ENCODE results near the gene MGAT2.

The MGAT2 gene

DNA sequence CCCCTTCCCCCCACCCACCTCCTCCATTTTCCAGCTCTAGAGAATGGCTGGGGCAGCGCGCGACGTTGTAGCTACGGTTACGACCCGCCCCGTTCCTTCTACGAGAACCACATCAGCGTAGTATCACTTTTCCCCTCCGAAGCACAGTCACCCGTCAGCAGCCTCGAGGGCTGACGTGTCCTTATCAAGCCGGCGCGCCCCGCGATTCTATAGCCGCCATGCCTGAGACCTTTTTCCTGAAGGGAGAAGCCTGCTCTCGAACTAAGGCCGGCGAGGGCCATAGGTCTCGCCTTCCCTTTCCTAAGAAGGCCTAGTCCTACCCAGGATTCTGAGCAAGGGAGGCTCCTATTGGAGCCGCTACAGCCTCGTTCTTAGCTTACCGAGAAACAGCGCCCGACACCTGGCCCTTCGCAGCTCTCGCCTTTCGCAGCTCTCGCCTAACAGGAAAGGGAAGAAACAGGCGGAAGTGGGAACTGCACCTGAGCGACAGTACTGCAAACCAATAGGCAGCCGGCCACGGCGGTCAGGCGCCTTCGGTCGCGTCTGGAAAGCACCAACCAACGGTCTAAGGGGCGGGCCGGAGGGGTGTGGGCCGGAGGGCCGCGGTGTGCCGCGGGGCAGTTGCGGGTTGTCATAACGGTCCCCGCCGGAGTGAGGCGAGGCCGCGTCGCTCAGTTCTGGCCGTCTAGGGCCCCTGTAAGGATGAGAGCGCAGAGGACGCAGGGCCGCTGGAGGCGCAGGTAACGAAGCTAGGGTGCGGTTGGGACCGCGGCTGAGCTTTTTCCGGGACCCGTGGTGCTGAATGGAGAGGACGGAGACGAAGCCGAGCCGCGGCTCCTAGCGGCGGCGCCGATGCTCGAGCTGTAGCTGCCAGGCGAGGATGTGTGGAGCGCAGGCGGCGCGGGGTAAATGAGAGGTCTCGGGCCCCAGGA is at the start of gene MGAT2, which contains the start of gene RPL36AL:
MGAT2 (plus strand) TSS at position 618 of the 932 bp plus-strand sequence. CDS start 470 bp downstream, outside the sequence.
RPL36AL (minus strand) TSS at position 445 of the 932 bp plus-strand sequence. CDS start 1,522 bp downstream, outside the sequence.
- TF ChIP-seq, protein P1, sequence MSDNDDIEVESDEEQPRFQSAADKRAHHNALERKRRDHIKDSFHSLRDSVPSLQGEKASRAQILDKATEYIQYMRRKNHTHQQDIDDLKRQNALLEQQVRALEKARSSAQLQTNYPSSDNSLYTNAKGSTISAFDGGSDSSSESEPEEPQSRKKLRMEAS (IDR thresholded peaks at IDR 0.05; ENCODE audit: low read depth, low read length), result peak; percentile 7; the same call in 1 of the 2 replicates
- TF ChIP-seq, protein P2, sequence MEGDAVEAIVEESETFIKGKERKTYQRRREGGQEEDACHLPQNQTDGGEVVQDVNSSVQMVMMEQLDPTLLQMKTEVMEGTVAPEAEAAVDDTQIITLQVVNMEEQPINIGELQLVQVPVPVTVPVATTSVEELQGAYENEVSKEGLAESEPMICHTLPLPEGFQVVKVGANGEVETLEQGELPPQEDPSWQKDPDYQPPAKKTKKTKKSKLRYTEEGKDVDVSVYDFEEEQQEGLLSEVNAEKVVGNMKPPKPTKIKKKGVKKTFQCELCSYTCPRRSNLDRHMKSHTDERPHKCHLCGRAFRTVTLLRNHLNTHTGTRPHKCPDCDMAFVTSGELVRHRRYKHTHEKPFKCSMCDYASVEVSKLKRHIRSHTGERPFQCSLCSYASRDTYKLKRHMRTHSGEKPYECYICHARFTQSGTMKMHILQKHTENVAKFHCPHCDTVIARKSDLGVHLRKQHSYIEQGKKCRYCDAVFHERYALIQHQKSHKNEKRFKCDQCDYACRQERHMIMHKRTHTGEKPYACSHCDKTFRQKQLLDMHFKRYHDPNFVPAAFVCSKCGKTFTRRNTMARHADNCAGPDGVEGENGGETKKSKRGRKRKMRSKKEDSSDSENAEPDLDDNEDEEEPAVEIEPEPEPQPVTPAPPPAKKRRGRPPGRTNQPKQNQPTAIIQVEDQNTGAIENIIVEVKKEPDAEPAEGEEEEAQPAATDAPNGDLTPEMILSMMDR (IDR thresholded peaks at IDR 0.05; ENCODE audit: low read depth, low read length), result no peak
- TF ChIP-seq MYC (IDR thresholded peaks at IDR 0.05; ENCODE audit: low read depth, low read length), result no peak; the same call in none of the 2 replicates
- peak; percentile 96 for TF ChIP-seq POLR2A (IDR thresholded peaks at IDR 0.05; ENCODE audit: extremely low read depth, insufficient read length)
- DNase-seq (ENCODE audit: low read depth), result peak; percentile 98
- H3K4me3 ChIP-seq (ENCODE audit: low read depth, low read length), result peak within 1 kb of the TSS; percentile 85

DNA sequence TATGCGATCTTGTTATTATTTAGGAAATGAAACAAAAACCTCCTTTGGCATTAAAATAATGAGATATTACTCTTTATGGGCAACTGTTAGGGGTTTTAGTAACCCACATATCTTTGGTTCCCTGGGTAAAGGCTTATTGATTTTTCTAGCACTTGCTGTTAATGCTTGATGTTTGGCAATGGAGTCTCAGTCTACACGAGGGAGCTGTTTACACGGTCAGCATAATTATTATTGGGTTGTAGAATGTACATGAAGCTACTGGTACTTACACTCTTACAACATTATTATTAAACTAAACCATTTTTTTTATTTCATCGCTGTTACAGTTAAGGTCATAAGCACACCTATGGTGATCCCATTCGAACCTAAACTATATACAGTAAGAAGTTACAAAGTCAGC is 46.6 kb upstream of the MGAT2 start:
- no peak for DNase-seq (ENCODE audit: low read depth)
- no peak overlapping the region for H3K4me3 ChIP-seq (ENCODE audit: low read depth, low read length)
- TF ChIP-seq, protein P1 (IDR thresholded peaks at IDR 0.05; ENCODE audit: low read depth, low read length), result no peak
- TF ChIP-seq POLR2A (IDR thresholded peaks at IDR 0.05; ENCODE audit: extremely low read depth, insufficient read length) (no peak), MYC (IDR thresholded peaks at IDR 0.05; ENCODE audit: low read depth, low read length) (no peak)
- TF ChIP-seq, protein P2 (IDR thresholded peaks at IDR 0.05; ENCODE audit: low read depth, low read length), result no peak

DNA sequence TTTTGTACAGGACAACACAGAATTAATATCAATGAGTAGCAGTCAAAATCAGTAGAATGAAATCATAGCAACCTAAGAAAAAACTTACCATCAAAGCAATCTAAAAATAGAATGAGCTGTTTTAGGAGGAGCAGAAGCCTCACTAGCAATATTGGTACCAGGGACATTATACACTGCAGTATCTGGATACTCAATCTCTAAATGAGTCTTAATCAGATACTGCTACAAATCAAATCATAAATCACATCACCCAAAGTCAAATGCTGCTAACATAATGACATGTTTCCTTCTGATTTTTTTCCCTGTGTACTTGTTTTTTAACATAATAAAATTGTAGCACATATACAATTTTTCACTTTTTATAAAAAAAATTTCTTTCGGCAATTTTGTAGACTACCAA is 42.5 kb upstream of the MGAT2 start:
- TF ChIP-seq, protein P1 (IDR thresholded peaks at IDR 0.05; ENCODE audit: low read depth, low read length), result no peak
- TF ChIP-seq, protein P2 (IDR thresholded peaks at IDR 0.05; ENCODE audit: low read depth, low read length), result no peak
- TF ChIP-seq POLR2A (IDR thresholded peaks at IDR 0.05; ENCODE audit: extremely low read depth, insufficient read length), result no peak
- TF ChIP-seq MYC (IDR thresholded peaks at IDR 0.05; ENCODE audit: low read depth, low read length), result no peak
- no peak for DNase-seq (ENCODE audit: low read depth)
- no peak overlapping the region for H3K4me3 ChIP-seq (ENCODE audit: low read depth, low read length)

DNA sequence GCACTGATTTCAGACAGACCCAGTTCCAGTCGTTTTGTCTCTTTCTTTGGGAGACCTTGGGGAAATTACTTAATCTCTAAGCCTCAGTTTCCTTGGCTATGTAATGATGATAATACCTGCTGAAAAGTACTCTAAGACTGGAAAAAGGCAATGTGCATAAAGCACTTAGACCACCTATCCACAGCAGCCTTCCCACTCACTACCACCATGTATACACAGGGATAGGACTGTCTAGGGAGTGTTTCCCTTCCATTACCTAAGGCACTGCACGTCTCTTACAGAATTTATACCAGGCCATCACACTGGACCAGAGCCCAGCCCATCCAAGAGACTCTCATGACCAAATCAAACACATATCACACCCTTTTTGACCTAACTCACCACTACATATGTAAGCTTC is 40.8 kb upstream of the MGAT2 start:
- TF ChIP-seq, protein P2 (IDR thresholded peaks at IDR 0.05; ENCODE audit: low read depth, low read length), result no peak
- TF ChIP-seq MYC (IDR thresholded peaks at IDR 0.05; ENCODE audit: low read depth, low read length) (no peak), POLR2A (IDR thresholded peaks at IDR 0.05; ENCODE audit: extremely low read depth, insufficient read length) (no peak)
- TF ChIP-seq, protein P1 (IDR thresholded peaks at IDR 0.05; ENCODE audit: low read depth, low read length), result no peak
- no peak for DNase-seq (ENCODE audit: low read depth)
- no peak overlapping the region for H3K4me3 ChIP-seq (ENCODE audit: low read depth, low read length)

DNA sequence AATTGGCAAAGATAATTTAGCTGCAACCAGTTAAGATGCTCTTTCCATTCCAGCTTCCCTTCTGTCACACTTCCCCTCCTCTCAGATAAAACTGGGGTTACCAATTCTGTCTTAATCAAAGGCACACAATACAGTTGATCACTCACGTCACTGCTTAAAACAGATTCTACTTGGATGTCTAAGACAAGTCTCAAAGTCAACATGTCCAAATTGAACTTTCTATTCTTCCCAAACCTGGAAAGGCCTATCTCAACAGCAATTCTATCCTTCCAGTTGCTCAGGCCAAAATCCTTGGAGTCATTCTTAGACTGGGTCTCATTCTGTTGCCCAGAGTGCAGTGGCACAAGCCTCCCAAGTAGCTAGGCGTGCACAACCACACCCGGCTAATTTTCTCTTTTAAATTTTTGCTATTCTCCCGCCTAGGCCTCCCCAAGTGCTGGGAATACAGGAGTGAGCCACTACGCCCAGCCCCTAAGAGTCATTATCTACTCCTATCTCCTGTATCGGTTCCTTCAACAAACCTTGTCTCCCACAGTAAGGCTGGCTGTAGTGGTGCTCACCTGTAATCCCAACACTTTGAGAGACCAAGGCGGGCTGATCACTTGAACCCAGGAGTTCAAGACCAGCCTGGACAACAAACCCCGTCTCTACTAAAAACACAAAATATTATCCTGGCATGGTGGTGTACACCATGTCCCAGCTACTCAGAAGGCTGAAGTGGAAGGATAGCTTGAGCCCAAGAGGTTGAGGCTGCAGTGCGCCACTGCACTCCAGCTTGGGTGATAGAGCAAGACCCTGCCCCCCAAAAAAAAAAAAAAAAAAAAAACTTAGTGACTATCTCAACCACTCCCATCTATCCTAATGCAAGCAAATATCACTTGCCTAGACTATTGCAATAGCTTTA is 39.1 kb upstream of the MGAT2 start:
- peak overlapping the region; percentile 8 for H3K4me3 ChIP-seq (ENCODE audit: low read depth, low read length)
- DNase-seq (ENCODE audit: low read depth), result peak; percentile 28
- TF ChIP-seq POLR2A (IDR thresholded peaks at IDR 0.05; ENCODE audit: extremely low read depth, insufficient read length) (no peak), MYC (IDR thresholded peaks at IDR 0.05; ENCODE audit: low read depth, low read length) (no peak)
- TF ChIP-seq, protein P1 (IDR thresholded peaks at IDR 0.05; ENCODE audit: low read depth, low read length), result no peak
- TF ChIP-seq, protein P2 (IDR thresholded peaks at IDR 0.05; ENCODE audit: low read depth, low read length), result no peak
